CD4-positive, alpha-beta T cell treated with Interleukin-2 at 100 ng/mL for 4 hours (primary cell): ENCODE data around the gene DBNDD2.

ENCODE experiments used
- DNase-seq: peaks from one replicate; pipeline ENCODE4 v3.0.0-alpha.2; 2020; ENCODE audit warnings: low spot score

DBNDD2 gene

GRCh38 chr20:45387274-45387673 lies 20.8 kb upstream of the DBNDD2 start:
- no peak for DNase-seq

- DNase-seq = no peak
These were observed 17.2 kb upstream of the DBNDD2 start for GRCh38 chr20:45390931-45391330.

GRCh38 chr20:45391559-45391958 lies 16.5 kb upstream of the DBNDD2 start:
- no peak for DNase-seq

- no peak for DNase-seq
These were observed 15.4 kb upstream of the DBNDD2 start for GRCh38 chr20:45392733-45393132.

- DNase-seq = no peak
These were observed 13.6 kb upstream of the DBNDD2 start for GRCh38 chr20:45394221-45395113.

- no peak for DNase-seq
These were observed 13.0 kb upstream of the DBNDD2 start for GRCh38 chr20:45395114-45395415.

GRCh38 chr20:45399018-45399417 lies 9.1 kb upstream of the DBNDD2 start:
- DNase-seq = no peak

- no peak for DNase-seq
These were observed 7.6 kb upstream of the DBNDD2 start for GRCh38 chr20:45400346-45401031.

GRCh38 chr20:45402946-45403345 lies 5.1 kb upstream of the DBNDD2 start:
- no peak for DNase-seq

- DNase-seq = no peak
These were observed 3.7 kb upstream of the DBNDD2 start for GRCh38 chr20:45404438-45404837.

- no peak for DNase-seq
These were observed 2.4 kb upstream of the DBNDD2 start for GRCh38 chr20:45405571-45406259.

GRCh38 chr20:45406260-45407066 lies 1.6 kb upstream of the DBNDD2 start:
- DNase-seq = peak; percentile 21

GRCh38 chr20:45407067-45407745 lies 883 bp upstream of the DBNDD2 start:
- DNase-seq = no peak

GRCh38 chr20:45408646-45409213 lies 641 bp downstream of the DBNDD2 start:
- no peak for DNase-seq

GRCh38 chr20:45409521-45410272 lies 1.6 kb downstream of the DBNDD2 start:
- DNase-seq = no peak

- no peak for DNase-seq
These were observed 2.8 kb downstream of the DBNDD2 start for GRCh38 chr20:45410887-45411286.

- no peak for DNase-seq
These were observed 4.6 kb downstream of the DBNDD2 start for GRCh38 chr20:45412653-45413052.

GRCh38 chr20:45413479-45413878 lies 5.4 kb downstream of the DBNDD2 start:
- no peak for DNase-seq

GRCh38 chr20:45415822-45416637 lies 7.9 kb downstream of the DBNDD2 start, which contains the start of gene PIGT:
TSS of gene PIGT (plus strand) at chr20:45416141. CDS start at chr20:45416157, 16 bp downstream.
- peak; percentile 88 for DNase-seq
